ENCODE results near the gene ZNF507. TPM values are rescaled to one million over a fixed set of nuclear protein-coding genes. Genes with fewer than 3 reads are reported as not detected.

Gene ZNF507
- total and polyA plus RNA-seq, 9 of the 15 experiments (the other 6 are each of a cell fraction or from before 2014, with no cell fraction given), result 2.9 to 25.0 (median 10.4) TPM

DNA sequence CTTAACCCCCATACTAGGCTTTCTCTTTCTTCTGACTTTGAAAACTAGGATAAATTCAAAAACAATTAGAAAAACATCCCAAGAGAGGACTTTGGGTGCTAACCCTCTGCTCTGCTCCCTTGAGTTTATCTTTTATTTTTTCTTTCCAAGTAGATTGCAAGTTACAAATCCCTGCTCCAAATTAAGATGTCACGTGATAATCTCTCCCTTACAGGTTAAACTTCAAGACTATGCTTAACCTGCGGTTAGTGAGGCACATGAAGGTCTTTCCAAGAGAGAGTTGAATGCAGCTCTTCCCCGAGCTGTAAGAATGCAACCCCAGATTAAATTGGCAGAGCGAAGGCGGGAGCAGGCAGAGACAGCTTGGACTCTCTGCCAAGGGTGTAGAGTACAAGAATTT, 12.2 kb upstream of the ZNF507 start (continued):
- TF ChIP-seq TFE3 (CRISPR knock-in tag; IDR thresholded peaks at IDR 0.05), result peak; percentile 92
- TF ChIP-seq, protein P1, sequence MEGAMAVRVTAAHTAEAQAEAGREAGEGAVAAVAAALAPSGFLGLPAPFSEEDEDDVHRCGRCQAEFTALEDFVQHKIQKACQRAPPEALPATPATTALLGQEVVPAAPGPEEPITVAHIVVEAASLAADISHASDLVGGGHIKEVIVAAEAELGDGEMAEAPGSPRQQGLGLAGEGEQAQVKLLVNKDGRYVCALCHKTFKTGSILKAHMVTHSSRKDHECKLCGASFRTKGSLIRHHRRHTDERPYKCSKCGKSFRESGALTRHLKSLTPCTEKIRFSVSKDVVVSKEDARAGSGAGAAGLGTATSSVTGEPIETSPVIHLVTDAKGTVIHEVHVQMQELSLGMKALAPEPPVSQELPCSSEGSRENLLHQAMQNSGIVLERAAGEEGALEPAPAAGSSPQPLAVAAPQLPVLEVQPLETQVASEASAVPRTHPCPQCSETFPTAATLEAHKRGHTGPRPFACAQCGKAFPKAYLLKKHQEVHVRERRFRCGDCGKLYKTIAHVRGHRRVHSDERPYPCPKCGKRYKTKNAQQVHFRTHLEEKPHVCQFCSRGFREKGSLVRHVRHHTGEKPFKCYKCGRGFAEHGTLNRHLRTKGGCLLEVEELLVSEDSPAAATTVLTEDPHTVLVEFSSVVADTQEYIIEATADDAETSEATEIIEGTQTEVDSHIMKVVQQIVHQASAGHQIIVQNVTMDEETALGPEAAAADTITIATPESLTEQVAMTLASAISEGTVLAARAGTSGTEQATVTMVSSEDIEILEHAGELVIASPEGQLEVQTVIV (CRISPR knock-in tag; IDR thresholded peaks at IDR 0.05; ENCODE audit: borderline replicate concordance), result no peak
- no peak for TF ChIP-seq ZNF639 (CRISPR knock-in tag; conservative IDR thresholded peaks at IDR 0.05 in 1 of 2, IDR thresholded peaks at IDR 0.05 in 1 of 2)
- TF ChIP-seq ZNF253 (CRISPR knock-in tag; conservative IDR thresholded peaks at IDR 0.05), result no peak
- no peak for TF ChIP-seq ARID4B (CRISPR knock-in tag; IDR thresholded peaks at IDR 0.05)
- no peak for TF ChIP-seq SRF (CRISPR knock-in tag; IDR thresholded peaks at IDR 0.05)
- no peak for TF ChIP-seq ZNF696 (CRISPR knock-in tag; conservative IDR thresholded peaks at IDR 0.05)
- no peak for TF ChIP-seq POLR2AphosphoS5 (IDR thresholded peaks at IDR 0.05; ENCODE audit: control insufficient read depth, insufficient read depth, low read depth, low read length)
- TF ChIP-seq RAD51 (IDR thresholded peaks at IDR 0.05; ENCODE audit: borderline replicate concordance, low read depth), result peak; percentile 62
- no peak for TF ChIP-seq CBX5 (IDR thresholded peaks at IDR 0.05; ENCODE audit: borderline replicate concordance, low read depth)
- TF ChIP-seq TEAD4 (IDR thresholded peaks at IDR 0.05; ENCODE audit: low read length), result no peak
- TF ChIP-seq TEAD4 (CRISPR knock-in tag; IDR thresholded peaks at IDR 0.05; ENCODE audit: borderline replicate concordance), result no peak
- TF ChIP-seq CXXC5 (CRISPR knock-in tag; IDR thresholded peaks at IDR 0.05), result no peak
- TF ChIP-seq ZNF75A (CRISPR knock-in tag; IDR thresholded peaks at IDR 0.05), result no peak
